ENCODE measurements around the gene MMP1.

The MMP1 gene

DNA sequence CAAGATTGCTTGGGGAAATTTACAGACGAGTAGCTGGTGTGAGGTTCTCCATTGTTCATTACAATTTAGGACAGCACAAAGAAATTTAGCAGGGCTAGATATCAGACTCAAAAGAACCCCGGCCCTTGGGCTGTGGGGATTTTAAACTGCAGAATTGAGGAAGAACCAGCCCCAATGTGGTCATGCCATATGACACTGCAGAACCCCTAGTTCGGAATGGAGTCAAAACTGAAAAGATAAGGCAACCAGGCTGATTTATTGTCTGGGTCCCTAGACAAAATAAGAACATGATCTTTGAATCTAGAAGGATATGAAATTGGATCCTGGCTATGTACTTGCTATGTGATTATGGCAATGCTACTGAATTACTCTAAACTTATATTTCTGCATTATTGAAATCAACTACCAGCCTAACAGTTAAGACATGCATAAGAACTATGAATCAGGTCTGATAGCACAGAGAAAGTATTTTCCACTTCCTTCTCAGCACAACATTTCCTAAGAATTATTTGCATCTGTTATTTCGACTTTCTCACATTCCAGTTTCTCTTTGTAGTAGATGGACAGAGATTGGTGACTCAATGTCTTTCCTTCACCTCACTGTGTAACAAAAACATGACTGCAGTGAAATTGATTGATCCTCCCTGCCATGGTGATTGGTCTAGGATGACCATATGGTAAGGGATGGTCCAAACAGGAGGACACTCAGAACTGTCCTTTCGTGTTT, 32.2 kb upstream of the MMP1 start:
- no peak overlapping the region for H3K27ac ChIP-seq (ENCODE audit: low read depth, low read length)
- H3K27me3 ChIP-seq (ENCODE audit: control insufficient read depth, insufficient read depth, low read length) = no peaks in the 10 kb centered on the region
- no peak overlapping the region for H3K9ac ChIP-seq (ENCODE audit: low read length)
- no peaks in the 10 kb centered on the region for H3K36me3 ChIP-seq (ENCODE audit: control insufficient read depth, insufficient read depth, low read length)
- no peaks in the 10 kb centered on the region for H3K4me1 ChIP-seq (ENCODE audit: control insufficient read depth, insufficient read depth, low read length)
- no peak overlapping the region for H3K4me3 ChIP-seq (ENCODE audit: low read length)

DNA sequence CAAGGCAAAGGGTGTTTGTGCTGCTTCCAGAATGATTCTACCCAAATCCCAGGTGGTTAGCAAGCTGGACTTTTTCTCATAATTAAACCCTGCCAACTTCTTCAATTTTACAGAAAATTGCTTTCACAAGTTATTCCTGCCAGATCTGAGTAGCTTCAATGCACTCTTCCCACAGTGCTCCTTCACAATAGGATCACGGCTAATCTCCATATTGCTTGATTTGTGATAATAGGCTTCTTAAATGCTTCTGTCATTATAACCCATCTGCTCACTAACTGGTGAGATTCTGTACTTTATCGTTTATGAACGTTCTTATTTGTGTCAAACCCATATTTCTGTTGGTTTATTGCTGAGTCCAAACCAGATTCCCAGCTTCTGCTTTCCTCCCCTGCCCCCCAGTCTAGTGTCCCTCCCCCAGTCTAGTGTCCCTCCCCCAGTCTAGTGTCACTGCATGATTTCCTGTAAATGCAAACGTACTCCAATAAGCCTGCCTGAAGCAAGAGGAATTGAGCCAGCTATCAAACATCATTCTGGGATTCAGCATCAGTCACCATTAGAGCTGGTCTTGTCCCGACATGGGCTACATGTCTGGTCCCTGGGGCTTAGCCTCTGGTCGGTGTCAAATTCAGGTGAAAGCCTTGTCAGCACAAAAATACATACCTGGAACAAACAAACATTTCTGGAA, 31.5 kb upstream of the MMP1 start:
- no peaks in the 10 kb centered on the region for H3K4me1 ChIP-seq (ENCODE audit: control insufficient read depth, insufficient read depth, low read length)
- no peak overlapping the region for H3K27ac ChIP-seq (ENCODE audit: low read depth, low read length)
- H3K9ac ChIP-seq (ENCODE audit: low read length) = no peak overlapping the region
- no peaks in the 10 kb centered on the region for H3K36me3 ChIP-seq (ENCODE audit: control insufficient read depth, insufficient read depth, low read length)
- no peaks in the 10 kb centered on the region for H3K27me3 ChIP-seq (ENCODE audit: control insufficient read depth, insufficient read depth, low read length)
- H3K4me3 ChIP-seq (ENCODE audit: low read length) = no peak overlapping the region

DNA sequence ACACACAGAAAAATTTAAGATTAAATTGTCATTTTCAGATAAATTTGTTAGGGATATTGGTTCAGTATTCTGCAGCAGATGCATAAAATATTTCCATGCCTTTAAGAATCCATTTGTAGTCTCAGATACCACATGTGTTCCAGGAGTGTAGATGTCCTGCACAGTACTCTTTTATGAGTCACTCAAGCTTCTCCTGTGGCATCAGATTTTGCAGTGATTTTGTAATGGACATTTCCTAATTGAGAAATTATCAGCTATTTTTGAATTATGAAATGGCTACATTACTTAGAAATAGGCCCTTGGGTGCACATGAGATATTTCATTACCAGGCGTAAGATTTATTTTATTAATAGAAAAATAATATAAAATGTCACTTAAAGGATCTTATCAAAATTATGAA, 26.6 kb upstream of the MMP1 start:
- no peaks in the 10 kb centered on the region for H3K27me3 ChIP-seq (ENCODE audit: control insufficient read depth, insufficient read depth, low read length)
- no peaks in the 10 kb centered on the region for H3K36me3 ChIP-seq (ENCODE audit: control insufficient read depth, insufficient read depth, low read length)
- no peaks in the 10 kb centered on the region for H3K4me1 ChIP-seq (ENCODE audit: control insufficient read depth, insufficient read depth, low read length)
- H3K4me3 ChIP-seq (ENCODE audit: low read length) = no peak overlapping the region
- H3K9ac ChIP-seq (ENCODE audit: low read length) = no peak overlapping the region
- H3K27ac ChIP-seq (ENCODE audit: low read depth, low read length) = no peak overlapping the region

DNA sequence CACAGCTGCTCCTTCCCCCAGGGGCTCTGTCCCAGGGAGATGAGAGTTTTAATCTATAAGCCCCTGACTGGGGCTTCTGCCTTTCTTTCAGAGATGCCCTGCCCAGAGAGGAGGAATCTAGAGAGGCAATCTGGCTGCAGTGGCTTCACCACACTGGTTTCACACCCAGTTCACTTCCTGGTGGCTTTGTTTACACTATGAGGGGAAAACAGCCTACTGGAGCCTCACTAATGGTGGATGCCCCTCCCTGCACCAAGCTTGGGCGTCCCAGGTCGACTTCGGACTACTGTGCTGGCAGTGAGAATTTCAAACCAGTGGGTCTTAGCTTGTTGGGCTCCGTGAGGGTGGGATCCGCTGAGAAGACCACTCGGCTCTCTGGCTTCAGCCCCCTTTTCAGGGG, 21.5 kb upstream of the MMP1 start:
- no peak overlapping the region for H3K9ac ChIP-seq (ENCODE audit: low read length)
- no peaks in the 10 kb centered on the region for H3K36me3 ChIP-seq (ENCODE audit: control insufficient read depth, insufficient read depth, low read length)
- no peaks in the 10 kb centered on the region for H3K4me1 ChIP-seq (ENCODE audit: control insufficient read depth, insufficient read depth, low read length)
- H3K4me3 ChIP-seq (ENCODE audit: low read length) = no peak overlapping the region
- H3K27ac ChIP-seq (ENCODE audit: low read depth, low read length) = no peak overlapping the region
- H3K27me3 ChIP-seq (ENCODE audit: control insufficient read depth, insufficient read depth, low read length) = no peaks in the 10 kb centered on the region

DNA sequence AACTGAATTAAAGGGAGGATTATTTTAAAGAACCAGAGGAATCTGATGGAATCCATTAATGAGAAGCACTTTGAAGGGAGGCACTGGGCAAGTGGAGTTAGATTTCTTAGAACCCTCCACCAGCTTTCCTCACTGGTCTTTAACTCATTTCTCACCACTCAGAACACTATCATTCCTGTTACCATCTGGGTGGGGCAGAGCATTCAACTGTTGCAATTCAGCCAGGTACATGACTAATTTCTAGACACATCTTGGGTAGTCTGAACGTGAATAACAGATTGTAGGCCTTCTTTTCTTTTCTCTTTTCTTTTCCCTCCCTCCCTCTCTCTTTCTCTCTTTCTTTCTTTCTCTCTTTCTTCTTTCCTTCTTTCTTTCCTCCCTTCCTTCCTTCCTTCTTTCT, 15.5 kb upstream of the MMP1 start:
- Histone ChIP-seq H3K36me3 (ENCODE audit: control insufficient read depth, insufficient read depth, low read length) (no peaks in the 10 kb centered on the region), H3K4me3 (ENCODE audit: low read length) (no peak overlapping the region), H3K4me1 (ENCODE audit: control insufficient read depth, insufficient read depth, low read length) (no peaks in the 10 kb centered on the region), H3K9ac (ENCODE audit: low read length) (no peak overlapping the region), H3K27me3 (ENCODE audit: control insufficient read depth, insufficient read depth, low read length) (no peaks in the 10 kb centered on the region), H3K27ac (ENCODE audit: low read depth, low read length) (no peak overlapping the region)

DNA sequence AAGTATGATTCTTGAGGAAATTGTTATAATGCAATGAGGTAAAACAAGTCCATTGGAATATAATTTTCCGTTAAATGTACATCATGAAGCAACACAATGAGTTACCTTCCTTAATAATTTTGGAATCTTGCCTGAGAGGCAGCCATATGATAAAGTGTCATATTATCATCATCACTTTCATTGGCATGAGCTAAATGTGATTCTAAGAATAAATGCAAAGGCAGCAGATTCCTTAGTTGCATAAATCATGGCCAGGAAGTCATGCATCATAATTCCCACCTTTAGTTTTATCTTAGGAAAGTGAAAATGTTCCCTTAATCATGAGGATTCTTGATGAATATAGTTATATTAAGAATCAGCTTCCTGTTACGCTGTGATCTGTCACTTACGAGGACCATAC, 14.2 kb upstream of the MMP1 start:
- Histone ChIP-seq H3K27me3 (ENCODE audit: control insufficient read depth, insufficient read depth, low read length) (no peaks in the 10 kb centered on the region), H3K4me1 (ENCODE audit: control insufficient read depth, insufficient read depth, low read length) (no peaks in the 10 kb centered on the region), H3K4me3 (ENCODE audit: low read length) (no peak overlapping the region), H3K27ac (ENCODE audit: low read depth, low read length) (no peak overlapping the region), H3K36me3 (ENCODE audit: control insufficient read depth, insufficient read depth, low read length) (no peaks in the 10 kb centered on the region), H3K9ac (ENCODE audit: low read length) (no peak overlapping the region)

DNA sequence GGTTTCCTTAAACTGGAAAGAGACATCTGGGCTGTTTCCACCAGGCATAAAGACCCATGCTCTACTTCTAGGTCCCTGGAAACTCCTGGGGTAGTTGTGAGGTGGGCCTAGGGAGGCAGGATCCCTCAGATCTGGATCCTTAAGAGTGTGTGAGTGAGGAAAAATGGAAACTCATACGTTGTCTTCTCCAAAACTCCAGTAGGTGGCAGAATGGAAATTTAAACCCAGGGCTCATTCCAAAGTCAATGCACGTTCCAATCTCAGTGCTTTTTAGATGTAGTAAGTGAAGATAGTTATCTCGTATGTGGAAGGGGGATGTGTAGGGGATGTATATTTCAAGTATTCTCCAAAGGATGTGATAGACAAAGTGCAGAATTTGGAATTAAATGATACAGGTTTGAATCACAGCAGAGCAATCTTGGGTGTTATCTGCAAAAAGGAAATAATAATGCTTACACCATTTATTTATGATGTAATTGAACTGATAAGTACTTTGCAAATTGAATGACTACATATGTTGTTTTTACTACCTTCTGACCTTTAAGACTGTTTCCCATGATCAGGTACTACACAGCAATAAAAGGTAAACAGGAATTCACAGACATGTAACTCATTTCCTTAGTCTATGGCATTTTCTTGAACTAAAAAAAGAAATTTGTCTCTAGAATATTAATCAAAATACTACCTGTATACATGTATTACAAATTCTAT, 13.1 kb upstream of the MMP1 start:
- H3K4me1 ChIP-seq (ENCODE audit: control insufficient read depth, insufficient read depth, low read length) = no peaks in the 10 kb centered on the region
- no peak overlapping the region for H3K27ac ChIP-seq (ENCODE audit: low read depth, low read length)
- no peaks in the 10 kb centered on the region for H3K36me3 ChIP-seq (ENCODE audit: control insufficient read depth, insufficient read depth, low read length)
- no peak overlapping the region for H3K4me3 ChIP-seq (ENCODE audit: low read length)
- no peaks in the 10 kb centered on the region for H3K27me3 ChIP-seq (ENCODE audit: control insufficient read depth, insufficient read depth, low read length)
- no peak overlapping the region for H3K9ac ChIP-seq (ENCODE audit: low read length)

DNA sequence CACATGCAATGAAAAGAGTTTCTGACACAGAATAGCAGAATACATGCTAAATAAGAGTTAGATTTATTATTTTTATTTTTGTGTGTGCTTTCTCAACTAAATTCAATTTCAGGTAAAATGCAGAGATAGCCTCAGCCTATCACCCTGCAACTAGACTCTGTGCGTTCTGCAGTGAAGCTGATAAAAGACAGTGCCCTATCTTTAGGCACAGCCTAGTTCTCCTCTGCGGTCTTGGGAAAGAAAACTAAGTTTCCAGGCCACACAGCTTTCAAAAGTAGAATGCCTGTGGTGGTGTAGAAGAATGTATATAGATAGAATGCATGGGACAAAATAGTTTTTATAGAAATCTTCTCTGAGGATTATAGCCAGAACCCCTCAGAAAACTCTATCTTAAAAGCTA, 12.0 kb upstream of the MMP1 start:
- no peak overlapping the region for H3K9ac ChIP-seq (ENCODE audit: low read length)
- no peak overlapping the region for H3K4me3 ChIP-seq (ENCODE audit: low read length)
- H3K27ac ChIP-seq (ENCODE audit: low read depth, low read length) = no peak overlapping the region
- H3K36me3 ChIP-seq (ENCODE audit: control insufficient read depth, insufficient read depth, low read length) = no peaks in the 10 kb centered on the region
- H3K4me1 ChIP-seq (ENCODE audit: control insufficient read depth, insufficient read depth, low read length) = no peaks in the 10 kb centered on the region
- H3K27me3 ChIP-seq (ENCODE audit: control insufficient read depth, insufficient read depth, low read length) = no peaks in the 10 kb centered on the region

DNA sequence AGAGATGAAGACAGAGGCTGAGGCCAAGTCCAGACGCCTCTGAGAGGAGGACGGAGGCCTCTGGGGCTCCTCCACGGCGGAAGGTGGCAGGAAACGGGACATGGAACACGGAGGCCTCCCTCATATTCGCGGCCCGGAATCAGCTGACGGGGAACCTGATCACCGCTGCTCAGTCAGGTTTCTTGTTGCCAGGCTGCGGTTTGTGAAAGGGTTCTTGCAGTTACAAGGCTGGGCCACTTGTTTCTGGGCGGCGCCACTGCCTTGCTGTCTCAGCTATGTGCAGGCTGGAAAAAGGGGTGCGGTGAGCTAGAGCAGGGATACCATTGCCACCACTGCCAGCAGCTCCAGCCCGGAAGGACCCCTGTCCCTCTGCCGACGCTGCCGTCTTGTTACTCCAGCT, 10.0 kb upstream of the MMP1 start:
- Histone ChIP-seq H3K4me1 (ENCODE audit: control insufficient read depth, insufficient read depth, low read length) (no peaks in the 10 kb centered on the region), H3K27ac (ENCODE audit: low read depth, low read length) (no peak overlapping the region), H3K27me3 (ENCODE audit: control insufficient read depth, insufficient read depth, low read length) (no peaks in the 10 kb centered on the region), H3K36me3 (ENCODE audit: control insufficient read depth, insufficient read depth, low read length) (no peaks in the 10 kb centered on the region), H3K9ac (ENCODE audit: low read length) (no peak overlapping the region), H3K4me3 (ENCODE audit: low read length) (no peak overlapping the region)

DNA sequence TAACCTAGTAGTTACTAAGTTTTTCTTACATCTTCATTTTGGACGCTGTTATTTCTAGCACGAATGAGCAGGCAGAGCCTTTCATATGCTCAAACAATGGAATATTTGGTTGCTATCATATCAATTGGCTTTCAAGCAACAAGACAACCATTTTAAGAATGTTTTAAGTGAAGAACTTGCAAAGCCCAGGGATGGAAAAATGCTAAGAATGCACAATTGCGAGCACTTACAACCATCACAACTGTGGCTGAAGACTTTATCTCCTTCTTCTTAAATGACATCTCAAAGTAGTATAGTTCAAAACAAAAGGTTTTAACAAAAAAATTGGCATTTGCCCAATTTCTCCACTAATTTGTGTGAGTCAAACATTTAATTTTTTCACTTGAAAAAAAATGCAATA, 8.3 kb upstream of the MMP1 start:
- Histone ChIP-seq H3K36me3 (ENCODE audit: control insufficient read depth, insufficient read depth, low read length) (no peaks in the 10 kb centered on the region), H3K27me3 (ENCODE audit: control insufficient read depth, insufficient read depth, low read length) (no peaks in the 10 kb centered on the region), H3K4me3 (ENCODE audit: low read length) (no peak overlapping the region), H3K27ac (ENCODE audit: low read depth, low read length) (no peak overlapping the region), H3K9ac (ENCODE audit: low read length) (no peak overlapping the region), H3K4me1 (ENCODE audit: control insufficient read depth, insufficient read depth, low read length) (no peaks in the 10 kb centered on the region)

DNA sequence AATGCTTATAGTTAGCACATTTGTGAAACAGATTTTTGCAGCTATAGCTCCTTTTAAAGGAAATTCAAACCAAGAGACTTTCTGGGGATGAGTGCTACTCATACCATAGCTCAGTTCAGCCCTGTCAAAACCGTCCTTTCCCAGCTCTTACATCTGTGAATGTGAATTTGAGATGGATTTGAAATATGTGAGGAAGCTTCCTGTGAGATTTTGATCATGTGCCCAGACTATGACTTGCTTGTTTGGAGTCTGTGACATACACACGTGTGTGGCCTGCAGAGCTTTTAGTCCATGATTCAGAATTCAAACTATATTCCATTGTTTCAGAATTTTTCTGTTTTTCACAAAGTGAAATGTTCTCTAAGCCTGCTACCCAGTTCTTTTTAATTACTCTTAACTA, 4.4 kb upstream of the MMP1 start:
- Histone ChIP-seq H3K27ac (ENCODE audit: low read depth, low read length) (no peak overlapping the region), H3K4me1 (ENCODE audit: control insufficient read depth, insufficient read depth, low read length) (no peaks in the 10 kb centered on the region), H3K4me3 (ENCODE audit: low read length) (no peak overlapping the region), H3K9ac (ENCODE audit: low read length) (no peak overlapping the region), H3K27me3 (ENCODE audit: control insufficient read depth, insufficient read depth, low read length) (no peaks in the 10 kb centered on the region), H3K36me3 (ENCODE audit: control insufficient read depth, insufficient read depth, low read length) (no peaks in the 10 kb centered on the region)

DNA sequence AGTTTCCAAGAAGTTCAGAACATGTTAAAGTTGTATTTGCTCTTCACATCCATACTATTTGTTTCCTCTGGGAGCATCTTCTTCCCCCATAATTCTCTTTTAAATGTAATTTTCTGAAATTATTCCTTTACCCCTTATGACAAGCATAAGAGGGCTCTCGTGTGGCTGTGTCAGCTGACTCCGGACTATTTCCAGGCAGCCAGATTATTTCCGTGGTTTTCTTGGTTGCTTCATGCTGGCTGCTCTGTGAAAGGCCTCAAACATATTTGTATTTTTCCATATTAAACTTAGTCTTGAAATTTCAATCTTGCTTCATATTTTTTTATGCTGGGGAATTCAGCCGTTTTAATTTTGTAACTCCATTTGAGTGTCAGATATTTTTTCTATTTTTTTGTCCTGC, 2.8 kb upstream of the MMP1 start:
- Histone ChIP-seq H3K4me1 (ENCODE audit: control insufficient read depth, insufficient read depth, low read length) (no peaks in the 10 kb centered on the region), H3K4me3 (ENCODE audit: low read length) (no peak overlapping the region), H3K27me3 (ENCODE audit: control insufficient read depth, insufficient read depth, low read length) (no peaks in the 10 kb centered on the region), H3K36me3 (ENCODE audit: control insufficient read depth, insufficient read depth, low read length) (no peaks in the 10 kb centered on the region), H3K9ac (ENCODE audit: low read length) (no peak overlapping the region), H3K27ac (ENCODE audit: low read depth, low read length) (no peak overlapping the region)

All from rectal smooth muscle tissue (tissue), 1 donor.